LNCAP (cell line): Measurements from ENCODE around the gene FZR1.

Source experiments
- TF ChIP-seq, protein P1 (sequence below): fragments of 450-650 bp; IDR thresholded peaks from 2 replicates; pipeline ENCODE4 v1.5.1; 2017; ENCODE audit warnings: mild to moderate bottlenecking

The FZR1 gene

GRCh38 chr19:3535981-3536380, 29.9 kb downstream of the FZR1 start:
- TF ChIP-seq, protein P1, sequence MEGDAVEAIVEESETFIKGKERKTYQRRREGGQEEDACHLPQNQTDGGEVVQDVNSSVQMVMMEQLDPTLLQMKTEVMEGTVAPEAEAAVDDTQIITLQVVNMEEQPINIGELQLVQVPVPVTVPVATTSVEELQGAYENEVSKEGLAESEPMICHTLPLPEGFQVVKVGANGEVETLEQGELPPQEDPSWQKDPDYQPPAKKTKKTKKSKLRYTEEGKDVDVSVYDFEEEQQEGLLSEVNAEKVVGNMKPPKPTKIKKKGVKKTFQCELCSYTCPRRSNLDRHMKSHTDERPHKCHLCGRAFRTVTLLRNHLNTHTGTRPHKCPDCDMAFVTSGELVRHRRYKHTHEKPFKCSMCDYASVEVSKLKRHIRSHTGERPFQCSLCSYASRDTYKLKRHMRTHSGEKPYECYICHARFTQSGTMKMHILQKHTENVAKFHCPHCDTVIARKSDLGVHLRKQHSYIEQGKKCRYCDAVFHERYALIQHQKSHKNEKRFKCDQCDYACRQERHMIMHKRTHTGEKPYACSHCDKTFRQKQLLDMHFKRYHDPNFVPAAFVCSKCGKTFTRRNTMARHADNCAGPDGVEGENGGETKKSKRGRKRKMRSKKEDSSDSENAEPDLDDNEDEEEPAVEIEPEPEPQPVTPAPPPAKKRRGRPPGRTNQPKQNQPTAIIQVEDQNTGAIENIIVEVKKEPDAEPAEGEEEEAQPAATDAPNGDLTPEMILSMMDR = no peak

- TF ChIP-seq, protein P1 = no peak
These were observed 30.5 kb downstream of the FZR1 start for GRCh38 chr19:3536429-3537100.

GRCh38 chr19:3537101-3537437, 31.0 kb downstream of the FZR1 start:
- TF ChIP-seq, protein P1 = no peak

DNA sequence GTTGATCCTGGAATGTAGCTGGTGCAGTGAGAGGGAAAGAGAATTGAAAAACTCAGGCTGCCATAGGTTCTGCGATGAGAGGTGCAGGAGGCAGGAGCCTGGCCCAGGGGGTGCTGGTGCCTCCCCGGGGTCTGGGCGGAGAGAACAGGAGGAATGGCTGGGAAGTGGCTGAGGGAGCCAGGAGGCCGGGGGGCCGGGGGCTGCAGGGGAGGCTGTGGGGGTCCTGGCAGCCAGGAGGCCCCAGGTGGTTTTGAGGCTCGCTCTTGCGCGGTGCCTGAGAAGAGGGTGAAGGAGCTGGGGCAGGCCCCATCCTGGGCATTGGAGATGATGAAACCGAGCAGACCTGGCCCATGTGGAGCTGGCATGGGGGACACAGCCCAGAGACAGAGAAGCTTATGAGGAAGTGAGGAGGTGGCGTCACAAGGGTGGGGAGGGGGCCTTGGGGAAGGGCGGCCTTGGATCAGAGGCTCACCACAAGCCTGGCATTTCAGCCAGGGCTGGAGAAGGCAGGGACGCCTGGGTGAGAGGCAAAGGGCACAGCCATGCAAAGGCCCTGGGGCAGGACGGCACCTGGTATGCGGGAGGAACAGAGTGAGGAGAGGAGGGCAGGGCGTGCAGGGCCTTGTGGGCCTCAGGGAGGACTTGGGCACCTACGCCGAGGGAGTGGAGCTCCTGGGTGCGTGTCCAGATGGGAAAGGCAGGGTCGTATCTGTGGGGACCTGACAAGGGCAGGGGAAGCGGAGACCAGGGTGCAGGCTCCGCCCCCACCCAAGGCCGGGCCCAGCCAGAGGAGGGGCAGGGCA, 31.5 kb downstream of the FZR1 start:
- TF ChIP-seq, protein P1 = no peak

DNA sequence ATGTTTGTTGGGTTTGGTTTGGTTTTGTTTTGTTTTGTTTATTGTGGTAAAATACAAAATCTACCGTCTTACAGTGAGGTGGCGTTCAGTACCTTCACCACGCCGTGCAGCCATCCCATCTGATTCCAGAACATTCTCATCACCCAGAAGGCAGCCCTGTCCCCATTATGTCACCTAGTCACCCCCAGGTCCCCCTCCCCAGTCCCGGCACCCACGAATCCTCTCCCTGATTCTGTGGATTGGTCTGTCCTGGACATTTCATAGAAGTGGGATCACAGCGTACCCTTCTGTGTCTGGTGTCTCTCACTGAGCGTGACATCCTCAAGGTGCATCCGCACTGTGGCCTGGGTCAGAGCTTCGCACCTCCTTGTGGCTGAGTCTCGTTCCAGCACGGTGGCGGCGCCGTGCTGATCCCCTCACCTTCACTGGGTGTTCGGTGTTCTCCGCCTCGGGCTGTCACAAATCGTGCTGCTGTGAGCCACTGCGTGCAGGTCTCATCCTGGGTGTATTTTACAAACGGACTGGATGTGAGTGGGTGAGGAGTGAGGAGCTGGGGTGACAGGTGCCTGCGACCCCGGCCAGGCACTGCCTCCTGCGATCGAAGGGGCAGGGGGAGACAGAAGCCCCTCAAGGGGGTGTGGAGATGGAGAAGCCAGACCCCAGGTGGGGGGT, 32.3 kb downstream of the FZR1 start:
- TF ChIP-seq, protein P1 = no peak

DNA sequence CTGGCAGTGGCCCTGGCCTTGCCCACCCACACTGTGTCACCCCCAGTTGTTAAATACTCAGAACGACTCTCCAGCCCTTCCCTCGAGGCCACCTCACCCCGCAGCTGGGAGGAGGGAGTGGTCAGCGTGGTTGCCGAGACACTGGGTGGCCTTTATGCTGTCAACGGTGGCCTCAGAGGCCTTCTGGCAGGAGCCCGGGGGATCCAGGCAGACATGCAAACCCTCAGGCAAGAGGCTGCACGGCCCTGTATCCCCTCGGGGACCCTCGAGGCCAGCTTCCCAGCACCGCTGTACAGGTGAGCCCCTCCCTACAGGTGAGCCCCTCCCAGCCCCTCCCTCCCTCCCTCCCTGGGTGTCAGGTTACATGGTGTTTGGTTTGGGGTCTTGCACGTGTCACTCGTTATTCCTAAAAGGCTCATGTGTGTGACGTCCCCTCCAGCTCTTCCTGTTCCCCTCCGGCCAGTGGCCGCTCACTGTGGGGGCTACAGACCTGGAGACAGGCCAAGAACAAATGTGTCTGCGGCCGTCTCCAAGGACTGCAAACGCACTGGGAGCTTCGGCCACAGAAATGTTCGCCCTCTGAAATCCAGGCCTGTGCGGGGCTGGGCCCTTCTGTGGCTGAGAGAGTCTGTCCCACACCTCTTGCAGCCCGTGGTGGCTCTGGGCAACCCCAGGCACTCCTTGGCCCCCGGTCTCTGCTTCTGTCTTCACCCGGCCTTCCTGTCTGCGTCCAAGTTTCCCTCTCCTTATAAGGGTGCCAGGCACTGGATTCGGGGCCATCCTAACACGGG, 33.0 kb downstream of the FZR1 start, which contains the start of gene TEKTIP1:
TEKTIP1 (plus strand) TSS at position 210 of the 791 bp plus-strand sequence; CDS start at position 214, 4 bp downstream.
- TF ChIP-seq, protein P1 = no peak

DNA sequence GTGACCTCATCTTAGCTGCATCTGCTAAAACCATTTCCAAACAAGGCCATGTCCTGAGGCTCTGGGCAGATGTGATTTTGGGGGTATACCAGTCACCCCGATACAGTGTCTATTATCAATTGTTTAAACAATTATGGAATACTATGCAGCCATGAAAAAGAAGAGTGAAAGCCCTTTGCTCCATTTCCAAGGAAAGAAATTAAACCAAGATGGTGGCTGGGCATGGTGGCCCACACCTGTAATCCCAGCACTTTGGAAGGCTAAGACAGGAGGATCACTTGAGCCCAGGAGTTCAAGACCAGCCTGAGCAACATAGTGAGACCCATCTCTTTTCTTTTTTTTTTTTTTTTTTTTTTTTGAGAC, 33.6 kb downstream of the FZR1 start:
- TF ChIP-seq, protein P1 = no peak
